GM21390 (cell line): ENCODE data around the gene RBMS3.

Source experiments
- ATAC-seq: cut with Tn5 transposase; IDR thresholded peaks from one replicate; pipeline ENCODE4 v1.9.1; 2021; ENCODE audit not compliant: unreplicated experiment

The RBMS3 gene

DNA sequence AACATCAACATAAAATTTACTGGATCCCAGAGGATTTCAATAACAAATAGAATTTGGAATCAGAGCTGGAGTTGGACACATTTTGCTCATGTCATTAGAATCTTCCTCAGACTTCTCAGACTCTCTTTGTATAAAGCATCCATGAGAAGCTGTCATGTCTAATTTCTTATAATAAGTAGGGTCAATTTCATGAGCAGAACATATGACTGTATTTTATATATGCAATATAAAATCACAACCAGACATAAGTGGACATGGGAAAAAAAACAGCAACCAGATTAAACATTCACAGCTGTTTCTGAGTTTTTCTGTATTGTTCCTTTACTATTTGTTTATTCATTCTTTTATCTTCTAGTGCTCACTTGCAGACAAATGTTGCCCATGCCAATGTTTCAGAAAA lies 325.5 kb downstream of the RBMS3 start:
- no peak for ATAC-seq

DNA sequence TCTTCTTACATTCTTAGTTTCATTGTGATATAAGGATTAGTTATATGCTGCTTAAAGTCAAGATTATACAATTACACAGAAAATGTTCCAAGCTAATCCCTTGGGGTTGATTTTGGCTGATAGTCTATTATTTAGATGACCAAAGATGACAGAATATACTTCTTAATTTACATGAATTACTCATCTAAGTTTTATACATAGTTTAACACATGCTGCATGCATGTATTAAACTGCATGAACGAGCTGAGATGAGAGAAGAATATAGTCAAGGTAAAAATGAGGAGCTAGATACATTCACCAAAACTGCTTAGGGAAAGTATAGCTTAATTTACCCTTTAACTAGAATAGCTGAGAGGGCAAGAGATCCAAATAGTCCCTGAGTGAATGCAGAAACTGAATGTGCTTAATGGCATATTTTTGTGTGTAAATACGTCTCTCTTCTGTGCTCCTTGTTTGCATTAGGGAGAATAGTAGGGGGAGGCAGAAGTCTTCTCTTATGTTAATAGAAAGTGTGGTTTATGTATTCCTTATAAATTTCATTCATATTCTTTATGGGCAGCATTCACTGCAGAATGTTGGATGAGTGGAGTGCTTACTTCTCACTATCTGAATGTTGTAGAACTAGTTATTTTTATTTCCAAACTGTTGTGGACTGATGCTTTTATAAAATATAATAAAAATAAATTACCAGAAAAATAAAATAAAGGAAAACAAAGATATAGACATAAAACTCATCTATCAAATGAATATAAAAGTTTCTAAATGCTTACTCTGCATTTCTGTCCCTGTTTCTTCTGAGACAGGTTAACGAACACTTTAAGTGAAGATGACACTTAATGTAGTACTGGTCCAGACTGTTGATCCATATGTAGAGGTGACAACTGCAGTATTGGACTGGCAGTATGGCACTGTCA lies 327.8 kb downstream of the RBMS3 start:
- no peak for ATAC-seq

- no peak for ATAC-seq
Measured at GRCh38 chr3:29609328-29609811, 328.5 kb downstream of the RBMS3 start.

- no peak for ATAC-seq
Measured at GRCh38 chr3:29610781-29611180, 329.9 kb downstream of the RBMS3 start.

- no peak for ATAC-seq
Measured at GRCh38 chr3:29611252-29611651, 330.4 kb downstream of the RBMS3 start.

DNA sequence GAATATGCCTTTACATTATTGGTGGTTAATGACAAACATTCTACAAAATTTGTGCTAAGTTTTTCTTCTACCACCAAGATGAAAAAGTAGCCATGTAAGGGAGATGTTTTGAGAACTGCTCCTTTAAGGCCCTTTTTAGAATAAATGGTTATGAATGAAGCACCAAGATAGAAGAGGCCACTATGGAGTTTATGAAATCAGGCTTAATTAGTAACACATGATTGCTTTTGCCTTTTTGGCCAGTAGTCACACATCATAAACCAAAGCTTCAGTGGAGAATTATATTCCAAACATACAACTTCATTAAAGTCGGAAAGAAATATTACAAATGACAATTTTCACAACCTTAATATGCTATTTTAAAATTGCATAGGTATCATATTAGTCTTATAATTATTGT lies 331.7 kb downstream of the RBMS3 start:
- no peak for ATAC-seq

DNA sequence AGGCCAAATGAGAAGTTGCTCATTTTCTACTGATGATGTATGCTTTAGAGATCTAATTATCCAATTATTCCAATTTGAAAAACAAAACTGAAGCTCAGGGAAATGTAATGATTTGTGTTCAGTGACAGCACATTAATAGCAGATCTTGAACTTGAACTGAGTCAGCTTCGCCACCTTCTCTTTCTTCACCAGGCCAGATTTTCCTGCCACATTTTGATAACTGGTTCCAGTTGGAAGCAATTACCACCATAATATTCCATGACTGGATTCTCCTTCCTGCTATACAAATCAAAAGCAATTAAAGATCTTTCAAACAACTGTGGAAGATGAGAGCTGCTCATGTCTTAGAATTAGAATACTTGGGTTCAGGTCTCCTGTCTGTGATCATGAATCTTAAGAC lies 334.1 kb downstream of the RBMS3 start:
- ATAC-seq: no peak

- no peak for ATAC-seq
Measured at GRCh38 chr3:29618395-29619282, 337.8 kb downstream of the RBMS3 start.

DNA sequence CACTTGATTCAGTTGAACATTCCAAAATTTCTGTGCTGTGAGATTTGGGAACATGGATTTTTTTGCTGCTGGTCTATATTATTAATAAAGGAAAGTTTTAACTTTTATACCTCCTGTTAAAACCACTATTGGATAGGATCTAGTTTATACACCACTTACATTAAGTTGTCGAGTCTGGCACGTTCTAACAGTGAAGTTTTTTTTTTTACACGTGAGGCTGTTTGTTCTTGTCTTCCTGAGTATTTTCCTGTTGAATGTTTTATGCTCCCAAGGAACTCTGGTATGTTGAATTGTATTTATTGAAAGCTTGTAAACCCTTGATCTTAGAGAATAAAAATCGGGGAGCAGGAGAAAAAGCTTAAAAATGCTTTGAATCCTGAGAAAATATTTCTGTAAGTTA lies 338.8 kb downstream of the RBMS3 start:
- ATAC-seq: no peak

DNA sequence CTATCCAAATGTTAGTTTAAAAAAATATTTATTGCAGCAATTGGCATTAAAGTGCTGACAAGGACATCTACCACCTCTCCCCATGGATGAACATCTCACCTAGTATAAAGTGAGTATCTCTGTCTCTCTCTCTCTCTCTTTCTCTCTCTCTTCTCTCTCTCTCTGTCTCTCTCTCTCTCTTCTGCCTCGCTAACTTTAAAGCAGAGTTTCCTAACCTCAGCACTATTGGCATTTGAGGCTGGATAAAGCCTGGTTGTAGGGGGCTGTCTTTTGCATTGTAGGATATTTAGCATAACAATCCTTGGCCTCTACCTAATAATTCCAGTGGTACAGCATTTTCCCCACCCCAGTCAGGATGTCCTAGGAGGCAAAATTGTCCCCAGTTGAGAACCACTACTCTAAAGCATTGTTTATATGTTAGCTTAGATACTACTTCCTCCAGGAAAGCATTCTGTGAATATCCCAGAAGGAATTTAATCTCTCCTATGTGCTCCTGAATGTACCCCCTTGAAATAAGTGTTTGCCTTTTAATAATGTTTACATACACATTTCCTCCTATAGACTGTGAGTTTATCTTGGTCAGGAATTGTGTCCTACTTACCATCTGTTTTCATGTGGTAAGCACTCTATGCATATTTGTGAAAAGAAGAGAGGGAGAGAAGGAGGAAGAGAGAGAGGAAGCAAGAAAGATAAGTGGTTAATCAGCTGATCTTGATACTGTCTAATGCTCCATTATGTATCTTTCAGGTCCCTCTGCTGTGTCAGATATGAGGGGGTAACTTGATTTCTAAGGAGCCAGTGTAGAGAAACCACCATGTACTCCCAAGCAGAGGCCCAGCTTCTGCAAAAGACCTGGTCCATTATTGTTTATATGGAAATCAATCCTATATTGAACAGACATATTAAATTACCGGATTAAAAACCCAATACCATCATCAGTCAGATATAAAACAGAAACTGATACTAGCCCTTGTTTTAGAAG lies 346.6 kb downstream of the RBMS3 start:
- ATAC-seq: no peak

DNA sequence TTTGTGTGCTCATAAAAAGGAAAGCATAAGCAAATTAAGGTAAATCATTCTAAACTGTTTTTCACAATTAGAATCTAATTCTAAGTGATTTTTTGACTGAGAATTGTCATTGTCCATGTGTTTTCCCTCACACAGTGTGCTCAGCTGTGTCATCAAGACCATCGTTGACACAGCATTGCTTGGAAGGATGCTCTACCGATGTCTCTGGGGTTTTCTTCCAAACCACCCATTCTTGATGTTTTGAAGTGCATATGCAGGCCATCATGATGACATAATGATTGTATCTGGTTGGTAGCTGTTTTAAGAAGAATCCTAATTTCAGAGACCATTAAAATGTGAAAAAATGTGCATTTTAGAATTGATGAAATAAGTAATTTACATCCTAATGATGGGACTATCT lies 347.9 kb downstream of the RBMS3 start:
- no peak for ATAC-seq

DNA sequence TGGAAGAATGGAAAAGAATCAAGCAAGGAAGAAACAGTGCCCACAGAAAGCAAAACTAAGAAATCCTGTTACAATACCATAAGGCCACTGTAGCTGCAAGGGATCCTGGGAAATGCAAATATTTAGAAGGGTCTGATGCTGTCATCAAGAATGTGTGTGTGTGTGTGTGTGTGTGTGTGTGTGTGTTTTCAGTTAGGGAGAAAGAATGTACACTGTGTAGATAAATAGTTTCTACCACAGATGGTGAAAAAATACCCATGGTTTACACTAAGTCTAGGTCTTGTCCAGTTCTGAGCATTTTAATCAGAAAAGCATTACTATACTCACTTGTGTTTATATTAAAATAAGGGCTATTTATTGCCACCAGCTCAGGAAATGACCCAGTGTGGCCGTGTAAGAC lies 355.0 kb downstream of the RBMS3 start:
- ATAC-seq: no peak

- no peak for ATAC-seq
Measured at GRCh38 chr3:29637068-29637467, 356.2 kb downstream of the RBMS3 start.

- ATAC-seq: no peak
Measured at GRCh38 chr3:29639578-29640290, 358.9 kb downstream of the RBMS3 start.

DNA sequence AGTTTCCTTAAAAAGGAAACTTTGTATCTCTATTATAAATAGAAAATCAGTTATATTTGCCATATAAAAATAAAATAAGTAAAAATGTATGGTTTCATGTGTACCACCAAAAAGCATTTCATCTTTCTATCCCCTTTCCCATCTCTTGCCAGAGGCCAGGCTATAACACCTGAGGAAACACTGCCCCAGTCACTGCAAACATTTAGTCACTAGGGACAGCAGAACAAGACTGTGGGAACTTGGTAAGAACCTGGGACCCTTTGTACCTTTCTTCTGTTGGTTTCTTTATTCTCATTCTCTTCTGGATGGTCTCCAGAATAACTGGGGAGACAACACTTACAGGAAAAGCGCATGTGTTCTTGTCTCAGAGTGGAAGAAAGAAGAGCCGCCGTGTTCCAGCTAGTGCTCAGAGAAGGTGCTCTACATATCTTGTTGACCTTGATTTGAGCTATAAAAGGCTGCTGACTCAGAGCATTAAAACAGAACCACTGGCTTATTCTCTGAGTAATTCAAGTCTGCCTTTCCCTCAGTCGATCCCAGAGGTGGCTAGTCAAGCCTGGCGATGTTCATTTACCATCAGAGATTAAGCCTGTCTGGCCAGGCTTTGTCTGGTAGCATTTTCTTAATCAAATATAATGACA lies 361.6 kb downstream of the RBMS3 start:
- ATAC-seq: no peak

DNA sequence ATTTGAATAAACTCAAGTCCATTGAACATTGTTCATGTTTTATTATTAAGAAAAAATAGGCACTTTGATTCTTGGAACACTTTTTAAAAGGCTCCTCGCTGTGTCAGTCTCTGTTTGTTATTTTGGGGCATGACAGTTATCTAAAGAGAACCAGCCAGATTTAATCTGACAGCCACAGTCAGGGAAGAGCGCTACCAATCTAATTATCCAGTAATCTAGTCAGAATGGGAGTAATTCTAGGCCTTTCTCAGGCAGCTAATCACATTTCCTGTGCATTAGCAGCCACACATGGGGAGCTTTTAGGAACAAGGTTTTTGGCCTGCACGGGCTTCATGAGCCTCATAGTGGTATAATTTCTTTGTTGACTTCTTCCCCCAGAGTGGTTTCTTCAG lies 362.2 kb downstream of the RBMS3 start:
- no peak for ATAC-seq

GRCh38 chr3:29644261-29644660 lies 363.4 kb downstream of the RBMS3 start:
- ATAC-seq: no peak

- ATAC-seq: no peak
Measured at GRCh38 chr3:29644956-29645636, 364.2 kb downstream of the RBMS3 start.

GRCh38 chr3:29646043-29646442 lies 365.2 kb downstream of the RBMS3 start:
- ATAC-seq: no peak
